Ovary (tissue), 9 donors: ENCODE measurements around the gene CXXC4. TPM values are rescaled to one million over a fixed set of nuclear protein-coding genes. Genes with fewer than 3 reads are reported as not detected.

ENCODE experiments used
- DNase-seq, 5 donors: peaks; one replicate each; pipeline ENCODE4 v3.0.0-alpha.2; 2019 to 2020
- H3K27ac ChIP-seq, 2 donors: fragments of 200-600 bp; one replicate each; pipeline versions ENCODE4 v1.5.1 to v1.8.0; 2019 to 2022
- H3K27me3 ChIP-seq: fragments of 200-600 bp; one replicate; pipeline ENCODE4 v1.8.0; 2022
- H3K36me3 ChIP-seq: fragments of 200-600 bp; sonication (generic); one replicate; pipeline ENCODE4 v1.5.1; 2019
- H3K4me1 ChIP-seq: one replicate; pipeline ENCODE4 v1.8.1; 2013; ENCODE audit warnings: mild to moderate bottlenecking, moderate library complexity; ENCODE audit not compliant: insufficient read depth
- H3K4me3 ChIP-seq: fragments of 200-600 bp; sonication (generic); one replicate; pipeline ENCODE4 v1.5.1; 2017
- H3K9me3 ChIP-seq, 2 donors: fragments of 200-600 bp in 1 of 2; sonication (generic) in 1 of 2; one replicate each; pipeline versions ENCODE4 v1.5.1 to v1.8.1; 2013 to 2019; ENCODE audit warnings: mild to moderate bottlenecking in 1 of 2, moderate library complexity in 1 of 2
- EP300 ChIP-seq: sonication (generic); formaldehyde crosslinking; IDR thresholded peaks from one replicate; pipeline ENCODE4 v1.6.1; 2017; ENCODE audit warnings: antibody characterized with exemption
- POLR2A ChIP-seq: fragments of 450-650 bp; IDR thresholded peaks from one replicate; pipeline ENCODE4 v1.6.1; 2017; ENCODE audit warnings: antibody characterized with exemption, mild to moderate bottlenecking, moderate library complexity
- WGBS, 3 donors: extraction: QIAGEN DNeasy Blood & Tissue Kit in 1 of 3; methylation state at CpG; one replicate each; pipeline versions ENCODE4 v1.1.5 to v1.1.7; 2013 to 2017; 5-methylcytosine and 5-hydroxymethylcytosine counted together
- intact Hi-C, 4 donors: fragments of 100-400 bp; cut with DNase I; formaldehyde crosslinking; loops; one replicate each; pipeline versions ENCODE4 v1.11.0 to v1.15.1; 2022 to 2023
- polyA plus RNA-seq, 2 donors: library from polyadenylated mRNA; stranded (reverse); fragments of 200-250 nt in 1 of 2; fragments of 350-450 nt in 1 of 2; fragmentation: Illumina TruSeq in 1 of 2; extraction: RNeasy Lipid Tissue Mini Kit (QIAGEN cat#74804) in 1 of 2; gene quantifications; one replicate each; pipeline ENCODE4 v1.2.3, GENCODE V29; 2013 to 2014
- total RNA-seq, 7 donors: library from RNA; depleted of rRNA in 2 of 7; stranded (reverse); fragments of >200 nt in 2 of 7; fragmentation: NEBNext Ultra II Directional in 3 of 7; extraction: Animal tissue kit (Norgen Biotek cat#: 25700) in 3 of 7; gene quantifications; one replicate each; pipeline versions ENCODE4 v1.1.0 to v1.2.4, GENCODE V29; 2016 to 2023
- TF ChIP-seq, protein P1 (sequence below), 3 donors: fragments of 450-650 bp in 2 of 3; fragments of 200-600 bp in 1 of 3; IDR thresholded peaks; one replicate each; pipeline versions ENCODE4 v1.5.1 to v1.8.0; 2016 to 2022; ENCODE audit warnings: antibody characterized with exemption in 3 of 3, mild to moderate bottlenecking in 1 of 3
- donor health status: DM: no; HTN: no; CAD: no; lungs with moderate emphysema.
- donor health status: DM: no; HTN: no; CAD: no.
- donor health status: Bipolar disorder and iron deficiency.
- donor health status: DM: yes; HTN: yes; CAD: no.
- donor health status: DM: no; HTN: no; CAD: no.
- donor health status: DM: yes; HTN: yes; CAD: no.

CXXC4 gene
- total and polyA plus RNA-seq, 9 donors: 1.3 to 10.6 (median 2.3) TPM

- WGBS, 3 donors: 75 to 88% (median 85%) methylated on average over 2 of the region's 2 CpGs
- intact Hi-C loops: no loop called here
- Histone ChIP-seq H3K4me3 (no peak overlapping the region), H3K36me3 (no peaks in the 10 kb centered on the region), H3K9me3 (no peaks in the 10 kb centered on the region), H3K4me1 (no peaks in the 10 kb centered on the region), H3K27me3 (no peaks in the 10 kb centered on the region), H3K27ac (no peak overlapping the region)
- TF ChIP-seq POLR2A (no peak), EP300 (no peak)
- TF ChIP-seq, protein P1, sequence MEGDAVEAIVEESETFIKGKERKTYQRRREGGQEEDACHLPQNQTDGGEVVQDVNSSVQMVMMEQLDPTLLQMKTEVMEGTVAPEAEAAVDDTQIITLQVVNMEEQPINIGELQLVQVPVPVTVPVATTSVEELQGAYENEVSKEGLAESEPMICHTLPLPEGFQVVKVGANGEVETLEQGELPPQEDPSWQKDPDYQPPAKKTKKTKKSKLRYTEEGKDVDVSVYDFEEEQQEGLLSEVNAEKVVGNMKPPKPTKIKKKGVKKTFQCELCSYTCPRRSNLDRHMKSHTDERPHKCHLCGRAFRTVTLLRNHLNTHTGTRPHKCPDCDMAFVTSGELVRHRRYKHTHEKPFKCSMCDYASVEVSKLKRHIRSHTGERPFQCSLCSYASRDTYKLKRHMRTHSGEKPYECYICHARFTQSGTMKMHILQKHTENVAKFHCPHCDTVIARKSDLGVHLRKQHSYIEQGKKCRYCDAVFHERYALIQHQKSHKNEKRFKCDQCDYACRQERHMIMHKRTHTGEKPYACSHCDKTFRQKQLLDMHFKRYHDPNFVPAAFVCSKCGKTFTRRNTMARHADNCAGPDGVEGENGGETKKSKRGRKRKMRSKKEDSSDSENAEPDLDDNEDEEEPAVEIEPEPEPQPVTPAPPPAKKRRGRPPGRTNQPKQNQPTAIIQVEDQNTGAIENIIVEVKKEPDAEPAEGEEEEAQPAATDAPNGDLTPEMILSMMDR (IDR thresholded peaks at IDR 0.05): no peak
- DNase-seq: no peak
These were observed 68.7 kb downstream of the CXXC4 start for GRCh38 chr4:104425948-104426347.

DNA sequence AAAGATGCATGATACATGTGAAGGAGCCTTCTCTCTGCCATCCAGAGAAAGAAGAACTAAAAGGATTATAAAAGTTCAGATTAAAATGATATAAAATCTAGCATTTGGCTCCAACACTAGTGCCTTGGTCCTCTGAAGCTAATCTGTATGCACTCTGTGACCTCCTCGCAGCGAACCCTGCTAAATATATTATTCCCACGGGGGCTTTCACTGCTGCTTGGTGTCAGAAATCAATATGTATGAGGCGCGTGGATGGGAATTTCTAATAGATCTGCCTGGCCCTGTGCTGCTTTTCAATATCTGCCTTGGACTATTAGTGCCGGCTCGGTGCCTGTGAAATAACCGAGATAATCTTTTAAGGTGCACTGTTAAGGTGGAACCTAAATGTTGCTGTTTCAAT, 69.7 kb downstream of the CXXC4 start:
- intact Hi-C loops: no loop called here
- Histone ChIP-seq H3K36me3 (no peaks in the 10 kb centered on the region), H3K9me3 (no peaks in the 10 kb centered on the region), H3K4me3 (peak overlapping the region; percentile 19), H3K27me3 (no peaks in the 10 kb centered on the region), H3K4me1 (no peaks in the 10 kb centered on the region), H3K27ac (no peak overlapping the region)
- no peak for DNase-seq
- TF ChIP-seq, protein P1 (IDR thresholded peaks at IDR 0.05): no peak
- TF ChIP-seq EP300 (no peak), POLR2A (no peak)
- WGBS, 3 donors: 1 to 2% (median 2%) methylated on average over 8 of the region's 8 CpGs

DNA sequence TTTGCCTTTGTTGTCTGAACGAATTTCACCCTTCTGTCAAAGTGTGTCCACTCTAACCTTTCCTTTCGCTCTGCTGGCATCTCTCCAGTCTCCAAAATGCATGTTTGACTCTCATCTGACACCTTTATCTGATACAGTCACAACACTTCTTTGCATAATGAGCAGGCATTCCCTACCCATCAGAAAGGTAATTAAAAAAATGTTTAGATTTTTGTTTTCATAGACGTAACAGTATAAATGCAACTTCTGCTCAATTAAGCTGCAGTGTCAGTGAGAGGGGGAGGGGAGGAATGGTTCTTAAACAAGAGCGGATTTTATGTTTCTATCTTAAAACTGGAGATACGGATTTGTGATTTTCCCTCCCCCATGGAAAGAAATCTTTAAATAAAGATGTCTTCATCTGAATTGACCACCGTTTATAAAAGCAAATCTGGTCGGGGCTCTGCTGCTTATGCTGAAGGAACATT, 70.2 kb downstream of the CXXC4 start:
- no peaks in the 10 kb centered on the region for H3K4me1 ChIP-seq
- WGBS, 3 donors: 7 to 12% (median 8%) methylated on average over 7 of the region's 7 CpGs
- TF ChIP-seq, protein P1 (IDR thresholded peaks at IDR 0.05): no peak
- no peak for TF ChIP-seq POLR2A
- no peak for TF ChIP-seq EP300
- H3K36me3 ChIP-seq: no peaks in the 10 kb centered on the region
- DNase-seq: no peak
- intact Hi-C loops: no loop called here
- no peak overlapping the region for H3K27ac ChIP-seq
- no peaks in the 10 kb centered on the region for H3K27me3 ChIP-seq
- H3K4me3 ChIP-seq: peak overlapping the region; percentile 19
- no peaks in the 10 kb centered on the region for H3K9me3 ChIP-seq

GRCh38 chr4:104421566-104421965, 73.1 kb downstream of the CXXC4 start:
- H3K27ac ChIP-seq: no peak overlapping the region
- WGBS, 3 donors: 52 to 63% (median 58%) methylated on average over 2 of the region's 2 CpGs
- TF ChIP-seq EP300: no peak
- TF ChIP-seq, protein P1 (IDR thresholded peaks at IDR 0.05): no peak
- TF ChIP-seq POLR2A: no peak
- intact Hi-C loops: no loop called here
- H3K4me1 ChIP-seq: no peaks in the 10 kb centered on the region
- no peak overlapping the region for H3K4me3 ChIP-seq
- H3K9me3 ChIP-seq: no peaks in the 10 kb centered on the region
- no peak for DNase-seq
- H3K36me3 ChIP-seq: no peaks in the 10 kb centered on the region
- no peaks in the 10 kb centered on the region for H3K27me3 ChIP-seq
